A375 (cell line): ENCODE data around the gene ZKSCAN7. TPM values are rescaled to one million over a fixed set of nuclear protein-coding genes. Genes with fewer than 3 reads are reported as not detected.

Experiments used
- total RNA-seq: library from RNA; depleted of rRNA; stranded (reverse); fragments of >200 nt; shearing (Covaris generic); gene quantifications from 2 replicates; pipeline ENCODE4 v1.2.3, GENCODE V29; 2014; rRNA removed

The ZKSCAN7 gene
- not detected in 2 replicates for total RNA-seq

DNA sequence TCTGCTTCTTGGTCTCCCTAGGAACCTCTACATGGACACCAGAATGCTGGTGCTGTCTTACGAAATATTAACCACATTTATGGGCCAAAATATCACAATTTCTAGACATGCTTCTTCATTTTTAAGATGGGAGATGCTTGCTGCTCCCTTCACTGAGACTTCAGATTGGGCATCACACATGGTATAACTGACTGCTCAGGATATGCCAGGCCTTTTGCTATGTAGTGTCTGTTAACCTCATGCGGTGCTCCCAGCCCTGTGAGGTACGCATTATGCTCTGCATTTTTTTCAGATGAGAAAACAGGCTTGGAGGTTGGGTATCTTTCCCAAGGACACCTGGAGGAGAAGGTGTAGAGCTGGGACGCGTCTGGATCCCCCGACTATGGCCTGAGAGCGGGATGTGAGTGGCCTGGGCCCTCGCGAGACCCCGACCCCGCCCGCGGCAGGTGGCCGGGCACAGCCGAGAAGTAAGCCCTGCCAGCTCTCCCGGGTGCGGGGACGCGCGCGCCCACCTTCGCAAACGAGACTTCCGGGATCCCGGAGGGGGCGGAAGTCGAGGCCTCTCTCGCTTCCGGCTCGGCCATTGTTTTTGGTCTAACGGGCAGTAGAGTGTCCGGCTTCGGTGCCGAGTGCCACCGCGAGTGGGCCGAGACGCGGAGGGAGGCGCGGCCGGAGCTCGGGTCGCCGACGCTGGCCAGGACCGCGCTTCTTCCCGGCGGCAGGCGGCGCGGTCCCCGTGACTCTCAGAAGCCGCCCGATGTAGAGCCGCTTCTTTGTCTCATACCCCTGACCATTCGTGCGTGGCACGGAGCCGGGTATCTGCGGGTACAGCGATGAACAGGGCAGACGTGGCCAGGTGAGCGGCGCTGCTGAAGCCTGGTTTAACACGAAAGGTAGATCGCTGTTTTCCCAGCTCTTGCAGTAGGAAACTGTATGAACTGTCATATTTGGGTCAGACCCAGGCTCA lies at the start of gene ZKSCAN7:
Gene ZKSCAN7, plus strand, starts transcription at position 568 of the 967 bp plus-strand sequence. CDS start 1,855 bp downstream, outside the sequence.

GRCh38 chr3:44584646-44585501 lies 29.9 kb downstream of the ZKSCAN7 start, which contains the start of gene ZNF660:
Gene ZNF660, plus strand, starts transcription at chr3:44584964. Its CDS starts 9,230 bp downstream, at chr3:44594194.

Other genes with a start within 250 kb of the ZKSCAN7 start
- gene TCAIM, start 216.4 kb upstream of the ZKSCAN7 start, total RNA-seq, result 18.2 and 18.9 TPM in 2 replicates
- 4.8 and 7.5 TPM in 2 replicates for gene ZNF445, start 77.5 kb upstream of the ZKSCAN7 start, total RNA-seq
- 0.24 and 0.30 TPM in 2 replicates for gene ZNF660, start 29.8 kb downstream of the ZKSCAN7 start, total RNA-seq
- gene ZNF197, start 69.8 kb downstream of the ZKSCAN7 start, total RNA-seq, result 9.6 and 12.0 TPM in 2 replicates
- gene ZNF35, start 93.5 kb downstream of the ZKSCAN7 start, total RNA-seq, result 9.9 and 15.7 TPM in 2 replicates
- 1.1 and 3.0 TPM in 2 replicates for gene ZNF502, start 157.5 kb downstream of the ZKSCAN7 start, total RNA-seq
- 1.4 and 1.5 TPM in 2 replicates for gene ZNF501, start 174.4 kb downstream of the ZKSCAN7 start, total RNA-seq
- gene KIAA1143, start 206.4 kb downstream of the ZKSCAN7 start, total RNA-seq, result 14.6 and 22.5 TPM in 2 replicates
- 25.1 and 33.3 TPM in 2 replicates for gene KIF15, start 206.6 kb downstream of the ZKSCAN7 start, total RNA-seq